ENCODE results near the gene TEAD3.
"Not testable (repeated sequence)": the region's sequence is repeated elsewhere in the genome, so short reads cannot be mapped to it uniquely, and the experiment has no call there.

Gene TEAD3

GRCh38 chr6:35496841-35497570 is at the start of gene TEAD3:
Gene TEAD3, minus strand, starts transcription at chr6:35497079.
- no peak for DNase-seq

DNA sequence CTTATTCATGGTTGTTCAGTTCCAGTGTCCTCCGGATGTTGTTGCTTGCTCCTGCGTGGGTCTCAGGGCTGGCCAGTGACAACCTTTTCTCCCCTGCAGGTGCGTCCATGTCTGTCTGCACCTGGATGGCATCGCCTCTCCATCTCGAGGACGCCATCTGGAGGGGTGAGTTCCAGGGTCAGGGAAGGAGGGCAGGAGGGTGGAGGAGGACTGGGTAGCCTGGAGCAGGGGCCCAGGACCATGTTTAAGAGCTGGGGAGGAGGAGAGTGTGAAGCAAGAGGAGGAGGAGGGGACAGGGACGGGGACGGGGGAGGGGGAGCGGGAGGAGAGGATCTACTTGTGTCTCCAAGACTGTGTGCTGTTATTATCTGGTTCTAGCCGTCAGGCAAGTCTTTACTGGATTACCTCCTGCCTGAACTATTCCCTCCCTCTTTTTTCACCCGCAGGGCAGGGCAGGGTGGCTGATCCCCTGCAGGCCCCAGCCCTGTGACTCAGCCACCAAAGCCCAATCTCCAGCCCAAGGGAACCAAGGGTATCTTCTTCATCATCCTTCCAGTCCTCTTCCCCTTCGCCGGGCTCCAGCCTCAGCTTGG is 48.0 kb upstream of the TEAD3 start:
- DNase-seq = no peak

DNA sequence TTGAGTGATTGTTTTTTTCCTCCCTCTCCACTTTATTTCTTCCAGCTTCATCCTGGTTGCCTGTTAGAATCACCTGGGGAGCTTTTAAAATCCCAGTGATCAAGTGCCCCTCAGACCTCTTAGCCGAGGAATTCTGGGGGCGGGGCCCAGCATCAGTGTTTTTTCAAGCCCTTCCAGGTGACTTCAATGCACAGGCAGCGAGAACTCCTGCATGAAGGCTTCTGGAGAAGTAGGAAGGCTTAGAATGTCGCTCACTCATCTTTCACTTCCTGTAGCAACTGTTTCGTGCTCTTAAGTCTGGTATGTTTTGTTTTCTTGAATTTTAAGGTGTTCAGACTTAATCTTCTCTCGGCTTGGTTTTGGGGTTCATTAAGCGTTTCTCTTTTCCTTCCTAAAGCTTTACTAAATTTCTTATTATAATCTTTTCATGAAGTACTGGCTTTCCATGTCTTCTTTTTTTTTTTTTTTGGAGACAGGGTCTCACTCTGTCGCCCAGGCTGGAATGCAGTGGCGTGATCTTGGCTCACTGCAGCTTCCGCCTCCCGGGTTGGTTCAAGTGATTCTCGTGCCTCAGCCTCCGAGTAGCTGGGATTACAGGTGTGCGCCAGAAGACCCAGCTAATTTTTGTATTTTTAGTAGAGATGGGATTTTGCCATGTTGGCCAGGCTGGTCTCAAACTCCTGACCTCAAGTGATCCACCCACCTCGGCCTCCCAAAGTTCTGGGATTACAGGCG is 46.7 kb upstream of the TEAD3 start:
- DNase-seq = no peak

GRCh38 chr6:35541836-35542235 is 45.0 kb upstream of the TEAD3 start:
- DNase-seq = no peak

DNA sequence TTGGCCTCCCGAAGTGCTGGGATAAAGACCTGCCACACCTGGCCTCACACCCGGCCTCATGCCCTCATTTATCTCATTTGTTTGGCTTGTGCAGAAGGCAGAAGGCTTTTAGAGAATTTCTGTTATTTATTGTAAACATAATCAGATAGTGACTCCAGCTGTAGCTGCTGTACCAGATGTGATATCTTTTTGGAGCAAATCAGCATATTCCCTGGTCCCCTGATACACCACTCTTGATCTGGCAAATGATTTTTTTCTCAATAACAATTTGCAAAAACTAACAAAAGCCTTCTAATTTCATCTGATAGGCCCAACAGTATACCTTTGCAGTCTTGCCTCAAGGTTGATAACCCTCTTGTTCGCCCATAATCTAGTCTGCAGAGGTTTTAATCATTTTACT is 42.3 kb upstream of the TEAD3 start:
- no peak for DNase-seq

DNA sequence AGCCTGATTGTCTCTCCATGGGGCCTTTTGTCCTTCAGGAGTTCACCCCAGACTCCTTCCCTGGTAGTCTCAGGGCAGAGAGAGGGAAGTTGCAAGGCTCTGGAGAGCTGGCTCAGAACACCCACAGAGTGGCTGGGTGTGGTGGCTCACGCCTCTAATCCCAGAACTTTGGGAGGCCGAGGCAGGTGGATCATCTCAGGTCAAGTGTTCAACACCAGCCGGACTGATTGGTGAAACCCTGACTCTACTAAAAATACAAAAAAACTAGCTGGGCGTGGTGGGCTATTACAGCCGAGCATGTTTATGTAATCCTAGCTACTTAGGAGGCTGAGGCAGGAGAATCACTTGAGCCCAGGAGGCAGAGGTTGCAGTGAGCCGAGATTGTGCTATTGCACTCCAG is 39.0 kb upstream of the TEAD3 start:
- not testable (repeated sequence) for DNase-seq

DNA sequence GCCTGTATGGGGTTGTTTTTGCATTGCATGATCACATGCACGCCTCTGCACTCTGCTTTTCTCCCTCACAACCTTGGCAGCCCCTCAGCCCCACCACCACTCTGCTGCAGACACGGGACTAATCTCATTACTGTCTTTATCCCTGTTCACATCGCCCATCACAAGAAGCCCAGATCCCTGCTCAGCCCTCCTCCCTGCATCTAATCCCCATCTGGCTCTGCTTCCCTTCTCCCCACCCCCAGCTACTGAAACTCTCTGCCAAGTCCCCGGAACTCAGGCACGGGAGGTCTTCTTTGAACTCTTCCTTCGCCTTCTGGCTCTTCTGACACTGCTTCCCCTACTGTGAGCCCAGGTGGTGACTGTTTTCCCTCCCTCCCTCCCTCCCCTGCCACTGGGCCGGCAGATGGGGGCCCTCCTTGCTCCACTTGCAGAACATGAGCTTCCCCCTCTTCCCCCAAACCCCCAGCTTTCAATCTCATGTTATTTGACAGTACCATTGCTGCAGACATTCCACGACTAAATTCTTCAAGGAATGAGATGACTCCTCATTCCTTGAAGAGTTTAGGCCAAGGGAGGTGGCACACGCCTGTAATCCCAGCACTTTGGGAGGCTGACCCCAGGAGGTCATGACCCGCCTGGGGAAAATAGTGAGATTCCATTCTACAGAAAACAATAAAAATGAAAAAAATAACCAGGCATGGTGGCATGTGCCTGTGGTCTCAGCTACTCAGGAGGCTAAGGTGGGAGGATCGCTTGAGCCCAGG is 37.7 kb upstream of the TEAD3 start:
- no peak for DNase-seq

DNA sequence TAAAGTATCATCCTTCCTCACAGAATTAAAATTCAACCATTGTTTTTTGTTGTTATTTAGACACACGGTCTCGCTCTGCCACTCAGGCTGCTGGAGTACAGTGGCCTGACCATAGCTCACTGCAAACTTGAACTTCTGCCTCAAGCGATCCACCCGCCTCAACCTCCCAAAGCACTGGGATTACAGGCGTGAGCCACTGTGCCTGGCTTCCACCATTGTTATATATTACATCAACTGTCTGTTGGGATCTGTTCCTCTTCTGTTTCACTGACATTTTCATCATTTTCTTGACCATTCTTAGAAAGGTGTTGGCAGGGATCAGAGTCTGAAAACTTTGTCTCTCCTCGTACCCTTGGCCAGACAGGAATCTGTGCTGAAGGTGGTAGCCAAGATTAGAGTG is 37.1 kb upstream of the TEAD3 start:
- DNase-seq = no peak

GRCh38 chr6:35532126-35532525 is 35.2 kb upstream of the TEAD3 start:
- DNase-seq = no peak

GRCh38 chr6:35524380-35525020 is 27.6 kb upstream of the TEAD3 start:
- no peak for DNase-seq

- peak; percentile 42 for DNase-seq
Measured at GRCh38 chr6:35522660-35523658, 26.1 kb upstream of the TEAD3 start.

GRCh38 chr6:35522151-35522550 is 25.3 kb upstream of the TEAD3 start:
- DNase-seq = no peak

DNA sequence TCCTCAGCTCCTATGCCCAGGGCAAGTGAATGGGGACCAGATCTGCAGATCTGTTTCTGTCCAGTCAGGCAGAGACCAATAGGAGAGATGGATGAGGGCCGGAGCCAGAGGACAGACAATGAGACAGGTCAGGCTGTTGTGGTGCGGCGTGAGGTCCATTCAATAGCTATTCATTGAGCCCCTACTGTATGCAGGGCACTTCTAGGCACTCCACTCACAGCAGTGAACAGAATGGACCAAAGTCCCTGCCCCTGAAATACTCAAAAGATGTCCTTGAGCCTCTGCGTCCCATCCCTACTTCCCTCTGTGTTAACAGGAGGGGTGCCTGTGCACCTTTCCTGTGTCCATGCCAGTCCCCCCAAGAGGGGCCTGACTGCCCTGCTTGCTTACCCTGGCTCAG is 24.4 kb upstream of the TEAD3 start:
- DNase-seq = no peak

DNA sequence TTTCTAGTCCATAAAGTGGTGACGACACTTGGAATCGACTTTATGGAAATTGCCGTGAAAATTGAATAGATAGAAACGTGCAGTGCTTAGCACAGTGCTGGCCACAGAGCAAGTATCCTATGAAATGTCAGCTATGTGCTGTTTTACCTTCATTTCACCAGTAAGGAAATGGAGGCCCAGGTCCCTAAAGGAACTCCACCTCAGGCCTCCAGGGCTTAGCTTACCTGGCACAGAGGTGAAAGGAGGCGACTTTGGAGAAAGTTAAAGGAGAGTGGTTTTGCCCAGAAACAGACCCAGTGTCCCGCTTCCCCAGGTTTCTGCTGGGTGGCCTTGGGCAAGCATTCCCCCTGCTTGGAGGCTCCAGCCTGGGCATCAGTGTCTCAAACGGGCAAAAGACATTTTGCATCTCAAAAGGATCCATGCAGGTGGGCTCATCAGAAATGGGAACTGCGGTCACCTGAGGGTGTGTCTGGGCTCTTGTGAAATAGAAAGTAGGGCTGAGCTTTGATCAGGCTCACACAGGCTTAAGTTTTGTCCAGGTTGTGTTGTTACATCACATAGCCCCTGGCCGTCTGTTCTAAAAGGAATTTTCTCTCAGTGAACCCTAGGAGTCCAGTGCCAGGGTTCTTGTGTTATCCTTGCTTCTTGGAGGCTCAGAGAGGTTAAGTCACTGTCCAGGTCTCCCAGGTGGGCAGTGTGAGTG is 22.6 kb upstream of the TEAD3 start:
- DNase-seq = no peak

- DNase-seq = no peak
Measured at GRCh38 chr6:35518566-35519312, 21.9 kb upstream of the TEAD3 start.

DNA sequence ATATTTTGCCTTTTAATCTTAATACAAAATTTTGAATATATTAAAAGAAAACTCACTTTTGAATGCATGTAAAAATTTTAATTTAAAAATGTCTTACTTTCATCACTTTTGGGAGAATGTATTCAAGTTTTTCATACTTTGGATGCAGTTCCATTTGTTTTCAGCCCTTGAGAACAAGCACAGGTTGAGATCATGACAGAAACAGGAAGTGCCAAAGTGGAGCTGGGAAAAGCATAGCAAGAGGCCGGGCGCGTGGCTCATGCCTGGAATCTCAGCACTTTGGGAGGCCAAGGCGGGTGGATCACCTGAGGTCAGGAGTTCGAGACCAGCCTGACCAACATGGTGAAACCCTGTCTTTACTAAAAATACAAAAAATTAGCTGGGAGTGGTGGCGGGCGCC is 21.1 kb upstream of the TEAD3 start:
- DNase-seq = not testable (repeated sequence)

- no peak for DNase-seq
Measured at GRCh38 chr6:35516712-35517111, 19.8 kb upstream of the TEAD3 start.

GRCh38 chr6:35515939-35516338 is 19.1 kb upstream of the TEAD3 start:
- not testable (repeated sequence) for DNase-seq

DNA sequence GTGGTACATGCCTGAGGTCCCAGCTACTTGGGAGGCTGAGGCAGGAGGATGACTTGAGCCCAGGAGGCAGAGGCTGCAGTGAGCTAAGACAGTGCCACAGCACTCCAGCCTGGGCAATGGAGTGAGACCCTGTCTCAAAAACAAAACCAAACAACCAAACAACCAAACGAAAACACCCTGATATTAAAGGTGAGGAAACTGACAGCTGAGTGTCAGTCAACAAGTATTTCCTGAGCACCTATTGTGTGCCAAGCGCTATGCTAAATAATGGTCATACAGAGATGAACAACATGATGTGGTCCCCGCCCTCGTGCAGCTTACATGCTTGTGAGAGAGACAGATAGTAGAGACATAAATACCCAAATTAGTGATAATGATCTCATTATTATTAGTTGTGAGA is 17.7 kb upstream of the TEAD3 start:
- no peak for DNase-seq

DNA sequence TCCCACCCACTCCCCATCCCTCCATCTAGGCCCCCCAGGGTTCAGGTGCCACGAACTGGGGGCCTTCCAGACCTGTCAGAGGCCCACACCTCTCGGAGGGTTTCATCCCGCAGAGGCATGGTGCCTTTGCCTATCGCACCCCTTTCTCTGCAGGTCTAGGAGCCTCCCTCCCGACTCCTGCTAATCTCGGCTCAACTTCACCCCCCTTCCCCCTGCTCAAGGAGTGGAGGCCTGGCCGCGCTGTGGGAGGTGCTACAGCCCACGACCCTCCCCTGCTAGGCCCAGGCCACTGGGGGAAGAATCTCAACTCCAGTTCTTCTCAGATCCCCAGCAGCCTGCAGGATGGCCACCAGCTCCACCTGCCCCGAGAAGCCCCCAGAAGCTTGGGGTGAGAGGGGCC is 15.9 kb upstream of the TEAD3 start, which contains the start of gene TULP1:
TULP1 (minus strand) TSS at position 157 of the 400 bp plus-strand sequence; CDS start at position 119, 38 bp downstream.
- DNase-seq = no peak
